Neuronal stem cell (in vitro differentiated cells): Measurements from ENCODE around the gene PHF21A.

Source experiments
- DNase-seq: peaks from one replicate; pipeline ENCODE4 v3.0.0-alpha.2; 2013; ENCODE audit warnings: low spot score
- H2AFZ ChIP-seq: one replicate; pipeline ENCODE4 v1.6.1; 2013; ENCODE audit warnings: mild to moderate bottlenecking, low read length, inconsistent platforms
- H2AK5ac ChIP-seq: 2 replicates; pipeline ENCODE4 v1.6.1; 2013; ENCODE audit warnings: low read depth, mild to moderate bottlenecking, inconsistent platforms, low read length, moderate library complexity, mixed read lengths
- H2BK120ac ChIP-seq: 2 replicates; pipeline ENCODE4 v1.6.1; 2013; ENCODE audit warnings: low read depth, mild to moderate bottlenecking, inconsistent platforms, low read length, moderate library complexity, mixed read lengths
- H2BK12ac ChIP-seq: one replicate; pipeline ENCODE4 v1.6.1; 2013; ENCODE audit warnings: low read length, inconsistent platforms
- H2BK15ac ChIP-seq: 2 replicates; pipeline ENCODE4 v1.6.1; 2013; ENCODE audit warnings: mild to moderate bottlenecking, low read length, inconsistent platforms, mixed read lengths
- H2BK5ac ChIP-seq: one replicate; pipeline ENCODE4 v1.6.1; 2013; ENCODE audit warnings: inconsistent platforms, mild to moderate bottlenecking, low read length, moderate library complexity
- H3K14ac ChIP-seq: one replicate; pipeline ENCODE4 v1.6.1; 2013; ENCODE audit warnings: low read length, inconsistent platforms
- H3K18ac ChIP-seq: 2 replicates; pipeline ENCODE4 v1.6.1; 2013; ENCODE audit warnings: low read length, inconsistent platforms
- H3K23ac ChIP-seq: 2 replicates; pipeline ENCODE4 v1.6.1; 2013; ENCODE audit warnings: low read depth, mild to moderate bottlenecking, mixed read lengths, low read length, inconsistent platforms; ENCODE audit not compliant: poor library complexity
- H3K27ac ChIP-seq: replicated peaks from 3 replicates; pipeline ENCODE4 v1.5.1; 2013; ENCODE audit warnings: low read length, inconsistent platforms
- H3K27me3 ChIP-seq, 3 experiments: 2 replicates each; pipeline ENCODE4 v1.6.1; 2013; ENCODE audit warnings: low read length in 3 of 3, mild to moderate bottlenecking in 2 of 3, inconsistent platforms in 1 of 3, low read depth in 1 of 3, mixed read lengths in 1 of 3, moderate library complexity in 1 of 3; ENCODE audit not compliant: control insufficient read depth in 3 of 3, insufficient read depth in 3 of 3
- H3K36me3 ChIP-seq, 2 donors: replicated peaks in 1 of 2; 2 replicates each; pipeline ENCODE4 v1.6.1; 2013; ENCODE audit warnings: low read length in 2 of 2; ENCODE audit not compliant: control insufficient read depth in 2 of 2, insufficient read depth in 2 of 2
- H3K4ac ChIP-seq: 2 replicates; pipeline ENCODE4 v1.6.1; 2013; ENCODE audit warnings: inconsistent platforms, mild to moderate bottlenecking, low read length, moderate library complexity
- H3K4me1 ChIP-seq, 2 donors: 1 replicate in 1 of 2; 2 replicates in 1 of 2; pipeline ENCODE4 v1.6.1; 2013; ENCODE audit warnings: low read length in 2 of 2, low read depth in 1 of 2; ENCODE audit not compliant: control insufficient read depth in 2 of 2, insufficient read depth in 1 of 2
- H3K4me2 ChIP-seq: one replicate; pipeline ENCODE4 v1.6.1; 2013; ENCODE audit warnings: mild to moderate bottlenecking, low read length, inconsistent platforms; ENCODE audit not compliant: insufficient read depth, poor library complexity, severe bottlenecking
- H3K4me3 ChIP-seq, 2 donors: 2 replicates each; pipeline ENCODE4 v1.5.1; 2013; ENCODE audit warnings: low read length in 2 of 2, mild to moderate bottlenecking in 2 of 2, inconsistent platforms in 1 of 2, moderate library complexity in 1 of 2
- H3K79me1 ChIP-seq: one replicate; pipeline ENCODE4 v1.6.1; 2013; ENCODE audit warnings: low read depth, mild to moderate bottlenecking, inconsistent platforms, low read length, moderate library complexity
- H3K9ac ChIP-seq: one replicate; pipeline ENCODE4 v1.6.1; 2013; ENCODE audit warnings: mild to moderate bottlenecking, low read depth, low read length, inconsistent platforms; ENCODE audit not compliant: poor library complexity
- H3K9me3 ChIP-seq, 2 donors: replicated peaks in 1 of 2; 2 replicates each; pipeline versions ENCODE3 to v1.6.1; 2013; ENCODE audit warnings: low read length in 2 of 2, mild to moderate bottlenecking in 2 of 2, inconsistent platforms in 1 of 2, low read depth in 1 of 2, mixed read lengths in 1 of 2, moderate library complexity in 1 of 2; ENCODE audit not compliant: control insufficient read depth in 2 of 2, insufficient read depth in 1 of 2
- H4K8ac ChIP-seq: one replicate; pipeline ENCODE4 v1.6.1; 2013; ENCODE audit warnings: low read depth, mild to moderate bottlenecking, inconsistent platforms, low read length, moderate library complexity
- H4K91ac ChIP-seq: one replicate; pipeline ENCODE4 v1.6.1; 2013; ENCODE audit warnings: low read length, low read depth, mild to moderate bottlenecking, inconsistent platforms; ENCODE audit not compliant: poor library complexity
- WGBS, 2 donors: extraction: QIAGEN DNeasy Blood & Tissue Kit; methylation state at CpG; one replicate each; pipeline ENCODE4 v1.1.7; 2013; ENCODE audit warnings: missing lambda C conversion rate in 2 of 2, mixed read lengths in 1 of 2; ENCODE audit not compliant: insufficient read length in 2 of 2, insufficient replicate concordance in 1 of 2; ENCODE audit errors: extremely low coverage in 2 of 2; 5-methylcytosine and 5-hydroxymethylcytosine counted together

PHF21A gene

GRCh38 chr11:45896422-45896984, 224.8 kb downstream of the PHF21A start:
- Histone ChIP-seq H2BK12ac (no peak overlapping the region), H2AFZ (peak overlapping the region; percentile 79), H4K8ac (no peak overlapping the region), H3K4me1 (peaks cover 31 to 43% of the 10 kb centered on the region in 2 donors), H3K9me3 (peaks cover 0 to 1% of the 10 kb centered on the region in 2 donors), H3K36me3 (no peaks in the 10 kb centered on the region), H3K9ac (no peak overlapping the region), H4K91ac (no peak overlapping the region), H2BK120ac (no peak overlapping the region), H2BK15ac (no peak overlapping the region), H3K18ac (peak overlapping the region; percentile 82), H3K79me1 (peaks cover 3% of the 10 kb centered on the region), H3K27ac (peak overlapping the region; percentile 62), H3K23ac (peak overlapping the region; percentile 2), H2BK5ac (no peak overlapping the region), H2AK5ac (no peak overlapping the region), H3K4me3 (no peak overlapping the region), H3K4ac (no peak overlapping the region), H3K14ac (no peak overlapping the region), H3K27me3 (peaks cover 0 to 27% (median 7%) of the 10 kb centered on the region in 3 experiments), H3K4me2 (peak overlapping the region; percentile 30)
- WGBS, 2 donors = no CpG with 5 or more reads among the region's 19 CpGs
- DNase-seq = peak; percentile 48

GRCh38 chr11:45895553-45896259, 225.5 kb downstream of the PHF21A start:
- Histone ChIP-seq H4K8ac (no peak overlapping the region), H3K4me2 (no peak overlapping the region), H2BK12ac (peak overlapping the region; percentile 81), H3K4ac (peak overlapping the region; percentile 4), H3K79me1 (peaks cover 3% of the 10 kb centered on the region), H3K23ac (peak overlapping the region; percentile 81), H2AK5ac (peak overlapping the region; percentile 6), H4K91ac (no peak overlapping the region), H3K27me3 (peaks cover 0 to 30% (median 5%) of the 10 kb centered on the region in 3 experiments), H2BK15ac (peak overlapping the region; percentile 19), H3K27ac (no peak overlapping the region), H3K18ac (peak overlapping the region; percentile 69), H2BK120ac (no peak overlapping the region), H3K36me3 (no peaks in the 10 kb centered on the region), H3K4me1 (peaks cover 24 to 35% of the 10 kb centered on the region in 2 donors), H2AFZ (peak overlapping the region; percentile 79), H2BK5ac (no peak overlapping the region), H3K9me3 (peaks cover 0 to 1% of the 10 kb centered on the region in 2 donors), H3K14ac (no peak overlapping the region), H3K9ac (no peak overlapping the region), H3K4me3 (no peak overlapping the region)
- no peak for DNase-seq
- WGBS, 2 donors = no CpG with 5 or more reads among the region's 8 CpGs

GRCh38 chr11:45894555-45895247, 226.6 kb downstream of the PHF21A start:
- WGBS, 2 donors = no CpG with 5 or more reads among the region's 6 CpGs
- H3K79me1 ChIP-seq = no peaks in the 10 kb centered on the region

GRCh38 chr11:45892856-45893255, 228.4 kb downstream of the PHF21A start:
- H3K4me3 ChIP-seq = no peak overlapping the region
- no peak overlapping the region for H2BK120ac ChIP-seq
- no peak for DNase-seq
- no peak overlapping the region for H2AK5ac ChIP-seq
- no peak overlapping the region for H3K27ac ChIP-seq
- H2BK12ac ChIP-seq = no peak overlapping the region
- H3K9me3 ChIP-seq = peaks cover 0 to 1% of the 10 kb centered on the region in 2 donors
- no peaks in the 10 kb centered on the region for H3K79me1 ChIP-seq
- H3K18ac ChIP-seq = no peak overlapping the region
- H2BK5ac ChIP-seq = no peak overlapping the region
- peaks cover 15 to 20% of the 10 kb centered on the region in 2 donors for H3K4me1 ChIP-seq
- no peak overlapping the region for H4K8ac ChIP-seq
- no peak overlapping the region for H3K9ac ChIP-seq
- H2BK15ac ChIP-seq = peak overlapping the region; percentile 5
- H3K27me3 ChIP-seq = peaks cover 0 to 46% (median 2%) of the 10 kb centered on the region in 3 experiments
- no peak overlapping the region for H3K14ac ChIP-seq
- no peaks in the 10 kb centered on the region for H3K36me3 ChIP-seq
- H3K4ac ChIP-seq = no peak overlapping the region
- no peak overlapping the region for H3K23ac ChIP-seq
- H2AFZ ChIP-seq = no peak overlapping the region
- WGBS, 2 donors = no CpG with 5 or more reads among the region's 5 CpGs
- no peak overlapping the region for H3K4me2 ChIP-seq
- no peak overlapping the region for H4K91ac ChIP-seq

More at GRCh38 chr11:45894555-45895247, 226.6 kb downstream of the PHF21A start:
- no peak overlapping the region for H4K8ac ChIP-seq
- no peak for DNase-seq
- no peak overlapping the region for H3K9ac ChIP-seq
- no peak overlapping the region for H3K4me2 ChIP-seq
- H2BK5ac ChIP-seq = no peak overlapping the region
- peak overlapping the region; percentile 55 for H3K18ac ChIP-seq
- H3K9me3 ChIP-seq = peaks cover 0 to 1% of the 10 kb centered on the region in 2 donors
- peak overlapping the region; percentile 89 for H2AK5ac ChIP-seq
- no peak overlapping the region for H2BK120ac ChIP-seq
- no peak overlapping the region for H3K27ac ChIP-seq
- peaks cover 0 to 38% (median 2%) of the 10 kb centered on the region in 3 experiments for H3K27me3 ChIP-seq
- peak overlapping the region; percentile 92 for H2BK15ac ChIP-seq
- no peaks in the 10 kb centered on the region for H3K36me3 ChIP-seq
- H2AFZ ChIP-seq = no peak overlapping the region
- H3K4me1 ChIP-seq = peaks cover 22 to 32% of the 10 kb centered on the region in 2 donors
- peak overlapping the region; percentile 82 for H3K23ac ChIP-seq
- H4K91ac ChIP-seq = no peak overlapping the region
- H2BK12ac ChIP-seq = peak overlapping the region; percentile 63
- H3K14ac ChIP-seq = no peak overlapping the region
- no peak overlapping the region for H3K4me3 ChIP-seq
- no peak overlapping the region for H3K4ac ChIP-seq
